K562 (cell line): ENCODE results near the gene ATP6V0E2. TPM values are rescaled to one million over a fixed set of nuclear protein-coding genes. Genes with fewer than 3 reads are reported as not detected.

ENCODE experiments used
- ATAC-seq: fragments of 200-7000 bp; cut with Tn5 transposase; 3 replicates; pipeline ENCODE4 v1.9.1; 2020; ENCODE audit warnings: moderate library complexity
- BruUV-seq: library from RNA; stranded (reverse); fragments of 400-500 nt; replicated peaks from 2 replicates; lab custom pipeline; 2021; lab: Mats Ljungman, UMichigan
- CTCF ChIA-PET: fragments of 300-600 bp; formaldehyde crosslinking; extraction: SDS; loops from one replicate; lab custom pipeline; 2021; ENCODE audit warnings: low intra/inter-chr PET ratio; lab: Yijun Ruan, JAX
- POLR2A ChIA-PET: fragments of 300-600, 350-650 bp; sonication (Branson Sonifier 250); formaldehyde crosslinking; extraction: SDS; loops from one replicate; lab custom pipeline; 2021; ENCODE audit warnings: antibody characterized with exemption, inconsistent platforms; lab: Yijun Ruan, JAX
- DNase-seq, 4 experiments: peaks; one replicate each; pipeline versions ENCODE4 v3.0.0 to v3.0.0-alpha.2; 2011 to 2018; ENCODE audit warnings: low spot score in 3 of 4, mixed read lengths in 3 of 4; ENCODE audit errors: extremely low read depth in 1 of 4
- FAIRE-seq: peaks from 2 replicates; lab custom pipeline; 2011; peaks lifted over from hg19 to GRCh38; lab: Jason Lieb, UNC
- H2AFZ ChIP-seq: 2 replicates; pipeline ENCODE4 v1.6.0; 2011; ENCODE audit warnings: low read depth, low read length, control low read depth, inconsistent platforms
- H3K27ac ChIP-seq: fragments of 200-600 bp; 3 replicates; pipeline ENCODE4 v1.8.0; 2011; ENCODE audit warnings: low read depth, mild to moderate bottlenecking, control low read depth, inconsistent platforms, low read length, moderate library complexity, mixed read lengths; ENCODE audit errors: extremely low read depth
- H3K27me3 ChIP-seq, 2 experiments: fragments of 300-600 bp in 1 of 2; 2 replicates in 1 of 2; 3 replicates in 1 of 2; pipeline versions ENCODE4 v1.6.0 to v1.8.0; 2011; ENCODE audit warnings: inconsistent platforms in 2 of 2, low read length in 2 of 2, mild to moderate bottlenecking in 1 of 2, mixed read lengths in 1 of 2, moderate library complexity in 1 of 2; ENCODE audit not compliant: control insufficient read depth in 2 of 2, insufficient read depth in 2 of 2
- H3K36me3 ChIP-seq: fragments of 300-600 bp; 3 replicates; pipeline ENCODE4 v1.8.0; 2011; ENCODE audit warnings: mild to moderate bottlenecking, low read length, inconsistent platforms; ENCODE audit not compliant: control insufficient read depth, insufficient read depth
- H3K4me1 ChIP-seq, 2 experiments: fragments of 200-600 bp in 1 of 2; replicated peaks in 1 of 2; 2 replicates in 1 of 2; 3 replicates in 1 of 2; pipeline versions ENCODE4 v1.5.1 to v1.8.0; 2011; ENCODE audit warnings: inconsistent platforms in 2 of 2, low read length in 2 of 2, mild to moderate bottlenecking in 1 of 2, mixed read lengths in 1 of 2, moderate library complexity in 1 of 2; ENCODE audit not compliant: control insufficient read depth in 2 of 2, insufficient read depth in 2 of 2
- H3K4me2 ChIP-seq: 2 replicates; pipeline ENCODE4 v1.6.1; 2011; ENCODE audit warnings: low read length, control low read depth, inconsistent platforms, mixed read lengths; ENCODE audit not compliant: insufficient read depth
- H3K4me3 ChIP-seq: fragments of 200-600 bp; sonication (generic), shearing (Covaris generic); 2 replicates; pipeline ENCODE4 v1.5.1; 2016; ENCODE audit warnings: control low read depth, inconsistent platforms
- H3K79me2 ChIP-seq: fragments of 200-600 bp; 3 replicates; pipeline ENCODE4 v1.8.0; 2011; ENCODE audit warnings: low read length, inconsistent platforms; ENCODE audit not compliant: control insufficient read depth, insufficient read depth
- H3K9ac ChIP-seq, 2 experiments: 2 replicates each; pipeline versions ENCODE4 v1.6.0 to v1.6.1; 2011; ENCODE audit warnings: low read depth in 2 of 2, low read length in 2 of 2, control low read depth in 1 of 2, inconsistent platforms in 1 of 2, mild to moderate bottlenecking in 1 of 2, mixed read lengths in 1 of 2; ENCODE audit not compliant: insufficient read depth in 1 of 2
- H3K9me1 ChIP-seq: one replicate; pipeline ENCODE4 v1.6.0; 2011; ENCODE audit warnings: inconsistent platforms, mild to moderate bottlenecking, low read length, moderate library complexity; ENCODE audit not compliant: control insufficient read depth, insufficient read depth
- H3K9me3 ChIP-seq: replicated peaks from 2 replicates; pipeline ENCODE4 v1.5.1; 2011; ENCODE audit warnings: low read depth, low read length, inconsistent platforms; ENCODE audit not compliant: control insufficient read depth, insufficient read depth
- H4K20me1 ChIP-seq: replicated peaks from 2 replicates; pipeline ENCODE4 v1.6.1; 2011; ENCODE audit warnings: low read length, inconsistent platforms, mixed read lengths; ENCODE audit not compliant: control insufficient read depth, insufficient read depth
- BACH1 ChIP-seq: fragments of 200-800 bp; sonication (Bioruptor generic); IDR thresholded peaks from 2 replicates; pipeline ENCODE4 v1.6.1; 2016; ENCODE audit warnings: missing genetic modification characterization, missing compliant biosample characterization
- CHAMP1 ChIP-seq: fragments of 450-650 bp; IDR thresholded peaks from 2 replicates; pipeline ENCODE4 v1.6.1; 2016; ENCODE audit warnings: mild to moderate bottlenecking
- E2F3 ChIP-seq: fragments of 250-450 bp; sonication (Bioruptor Pico); IDR thresholded peaks from 2 replicates; pipeline ENCODE4 v1.4.0; 2020; ENCODE audit warnings: mild to moderate bottlenecking
- ETV1 ChIP-seq: fragments of 450-650 bp; conservative IDR thresholded peaks from 2 replicates; pipeline ENCODE4 v1.6.1; 2016; ENCODE audit warnings: missing genetic modification characterization, control low read depth, low read depth, missing compliant biosample characterization
- HDGF ChIP-seq: fragments of 450-650 bp; IDR thresholded peaks from 2 replicates; pipeline ENCODE4 v1.6.1; 2016
- IRF2 ChIP-seq: sonication (generic); formaldehyde crosslinking; IDR thresholded peaks from 2 replicates; pipeline ENCODE4 v1.8.1; 2022; ENCODE audit warnings: mild to moderate bottlenecking, missing genetic modification reagents
- MAFF ChIP-seq: IDR thresholded peaks from 2 replicates; pipeline ENCODE4 v1.6.1; 2012; ENCODE audit warnings: low read length, improper control_type of control experiment
- NELFE ChIP-seq: IDR thresholded peaks from 2 replicates; pipeline ENCODE4 v1.6.1; 2011; ENCODE audit warnings: mild to moderate bottlenecking; ENCODE audit not compliant: insufficient read depth, insufficient read length
- SIX5 ChIP-seq, 2 experiments: IDR thresholded peaks; 2 replicates each; pipeline ENCODE4 v1.6.1; 2011; ENCODE audit warnings: low read length in 2 of 2, borderline replicate concordance in 1 of 2, low read depth in 1 of 2, mild to moderate bottlenecking in 1 of 2, moderate library complexity in 1 of 2; ENCODE audit not compliant: insufficient read depth in 1 of 2
- SNAPC5 ChIP-seq: fragments of 250-450 bp; sonication (Bioruptor Pico); IDR thresholded peaks from 2 replicates; pipeline ENCODE4 v1.8.0; 2021; ENCODE audit warnings: moderate library complexity, mild to moderate bottlenecking, inconsistent platforms
- ZBTB12 ChIP-seq: fragments of 250-450 bp; sonication (Bioruptor Pico); IDR thresholded peaks from 2 replicates; pipeline ENCODE4 v1.4.0; 2020
- ZBTB8A ChIP-seq: fragments of 450-650 bp; IDR thresholded peaks from 2 replicates; pipeline ENCODE4 v1.6.1; 2018; ENCODE audit warnings: mild to moderate bottlenecking, moderate library complexity; ENCODE audit not compliant: partially characterized antibody
- ZNF384 ChIP-seq: IDR thresholded peaks from 2 replicates; pipeline ENCODE4 v1.6.1; 2012; ENCODE audit warnings: low read depth, low read length, improper control_type of control experiment
- ZNF589 ChIP-seq: fragments of 200-800 bp; sonication (Bioruptor generic); IDR thresholded peaks from 2 replicates; pipeline ENCODE4 v1.6.1; 2016; ENCODE audit warnings: low read depth, missing genetic modification characterization, missing compliant biosample characterization
- WGBS: fragments of 100-300 bp; shearing (Covaris generic); methylation state at CpG from one replicate; pipeline ENCODE4 v1.1.6; 2016; ENCODE audit warnings: low coverage, mixed read lengths; ENCODE audit not compliant: insufficient coverage; ENCODE audit errors: missing lambda C conversion rate; 5-methylcytosine and 5-hydroxymethylcytosine counted together
- in situ Hi-C: fragments of 300-500 bp; cut with MboI; formaldehyde crosslinking; loops from 4 replicates; pipeline ENCODE4 v1.15.0; 2018; ENCODE audit warnings: inconsistent platforms, mixed read lengths
- intact Hi-C: fragments of 100-400 bp; cut with micrococcal nuclease; formaldehyde crosslinking; loops from 2 replicates; pipeline ENCODE4 v1.14.2; 2022
- polyA plus RNA-seq, 8 experiments: library from polyadenylated mRNA; depleted of rRNA in 4 of 8; stranded (reverse) in 5 of 8; unstranded in 3 of 8; fragments of >200 nt; fragmentation: Nextera tagmentation in 2 of 8; fragmentation: Illumina TruSeq in 1 of 8; extraction: Ambion mirVana in 2 of 8; extraction: Trizol in 1 of 8; gene quantifications; 2 replicates each; pipeline versions ENCODE4 v1.2.1 to v1.2.3, GENCODE V29; 2011 to 2014; ENCODE audit warnings: inconsistent platforms in 1 of 8, missing spikeins in 1 of 8
- total RNA-seq, 7 experiments: library from RNA; depleted of rRNA in 6 of 7; stranded (reverse); fragments of >200 nt in 6 of 7; fragmentation: Illumina TruSeq in 2 of 7; extraction: Trizol in 2 of 7; gene quantifications; 2 replicates each; pipeline versions ENCODE4 v1.2.1 to v1.2.3, GENCODE V29; 2011 to 2021; ENCODE audit warnings: low replicate concordance in 1 of 7
- TF ChIP-seq, protein P1 (sequence below): fragments of 450-650 bp; IDR thresholded peaks from one replicate; pipeline ENCODE4 v1.6.1; 2018; ENCODE audit warnings: mild to moderate bottlenecking, moderate library complexity; ENCODE audit not compliant: partially characterized antibody
- TF ChIP-seq, protein P2 (sequence below): fragments of 250-450 bp; sonication (Bioruptor Pico); IDR thresholded peaks from 2 replicates; pipeline ENCODE4 v1.5.0; 2021; ENCODE audit warnings: mild to moderate bottlenecking, borderline replicate concordance

ATP6V0E2 gene
- total and polyA plus RNA-seq, 9 of the 15 experiments (the other 6 are each of a cell fraction or from before 2014, with no cell fraction given): 0.55 to 18.5 (median 10.9) TPM

GRCh38 chr7:149869867-149870266 is 3.9 kb upstream of the ATP6V0E2 start:
- no peak for ATAC-seq
- H3K27ac ChIP-seq: no peak overlapping the region
- no peaks in the 10 kb centered on the region for H3K9me1 ChIP-seq
- no peaks in the 10 kb centered on the region for H3K79me2 ChIP-seq
- H3K9me3 ChIP-seq: no peaks in the 10 kb centered on the region
- H3K4me1 ChIP-seq: peaks cover 15 to 27% of the 10 kb centered on the region in 2 experiments
- no peaks in the 10 kb centered on the region for H3K36me3 ChIP-seq
- no peak overlapping the region for H2AFZ ChIP-seq
- no peak overlapping the region for H3K9ac ChIP-seq
- DNase-seq: no peak
- intact Hi-C loops: no loop called here
- POLR2A ChIA-PET: interaction anchor here (0.6 kb wide), 1 partner anchor 104 kb away, joined by 3 read pairs; no protein-coding TSS in a partner anchor
- no peak overlapping the region for H3K4me2 ChIP-seq
- H3K27me3 ChIP-seq: peaks cover 14 to 42% of the 10 kb centered on the region in 2 experiments; a peak in 4 of 5 replicates
- WGBS: 37% methylated on average over 6 of the region's 6 CpGs
- no TSS peak for BruUV-seq
- H4K20me1 ChIP-seq: peaks cover 16% of the 10 kb centered on the region; the same call in 1 of the 2 replicates
- no peak for FAIRE-seq
- H3K4me3 ChIP-seq: no peak overlapping the region
- CTCF ChIA-PET: no interaction called here
- in situ Hi-C loops: loop anchor here (25.0 kb wide), 1 partner anchor 167 kb away; no protein-coding TSS in a partner anchor
- no peak for TF ChIP-seq IRF2
- TF ChIP-seq HDGF: no peak
- no peak for TF ChIP-seq ETV1 (tag)
- no peak for TF ChIP-seq ZNF589 (CRISPR knock-in tag)
- TF ChIP-seq ZBTB8A: no peak
- TF ChIP-seq SNAPC5 (CRISPR knock-in tag): no peak
- TF ChIP-seq, protein P1, sequence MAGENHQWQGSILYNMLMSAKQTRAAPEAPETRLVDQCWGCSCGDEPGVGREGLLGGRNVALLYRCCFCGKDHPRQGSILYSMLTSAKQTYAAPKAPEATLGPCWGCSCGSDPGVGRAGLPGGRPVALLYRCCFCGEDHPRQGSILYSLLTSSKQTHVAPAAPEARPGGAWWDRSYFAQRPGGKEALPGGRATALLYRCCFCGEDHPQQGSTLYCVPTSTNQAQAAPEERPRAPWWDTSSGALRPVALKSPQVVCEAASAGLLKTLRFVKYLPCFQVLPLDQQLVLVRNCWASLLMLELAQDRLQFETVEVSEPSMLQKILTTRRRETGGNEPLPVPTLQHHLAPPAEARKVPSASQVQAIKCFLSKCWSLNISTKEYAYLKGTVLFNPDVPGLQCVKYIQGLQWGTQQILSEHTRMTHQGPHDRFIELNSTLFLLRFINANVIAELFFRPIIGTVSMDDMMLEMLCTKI: no peak
- TF ChIP-seq SIX5 (IDR thresholded peaks at IDR 0.05; ENCODE audit: borderline replicate concordance in 1 of 2, insufficient read depth in 1 of 2, low read depth in 1 of 2, low read length in 2 of 2): no peak
- TF ChIP-seq ZNF384: no peak
- TF ChIP-seq BACH1 (tag): no peak
- no peak for TF ChIP-seq NELFE
- TF ChIP-seq MAFF: no peak
- TF ChIP-seq, protein P2, sequence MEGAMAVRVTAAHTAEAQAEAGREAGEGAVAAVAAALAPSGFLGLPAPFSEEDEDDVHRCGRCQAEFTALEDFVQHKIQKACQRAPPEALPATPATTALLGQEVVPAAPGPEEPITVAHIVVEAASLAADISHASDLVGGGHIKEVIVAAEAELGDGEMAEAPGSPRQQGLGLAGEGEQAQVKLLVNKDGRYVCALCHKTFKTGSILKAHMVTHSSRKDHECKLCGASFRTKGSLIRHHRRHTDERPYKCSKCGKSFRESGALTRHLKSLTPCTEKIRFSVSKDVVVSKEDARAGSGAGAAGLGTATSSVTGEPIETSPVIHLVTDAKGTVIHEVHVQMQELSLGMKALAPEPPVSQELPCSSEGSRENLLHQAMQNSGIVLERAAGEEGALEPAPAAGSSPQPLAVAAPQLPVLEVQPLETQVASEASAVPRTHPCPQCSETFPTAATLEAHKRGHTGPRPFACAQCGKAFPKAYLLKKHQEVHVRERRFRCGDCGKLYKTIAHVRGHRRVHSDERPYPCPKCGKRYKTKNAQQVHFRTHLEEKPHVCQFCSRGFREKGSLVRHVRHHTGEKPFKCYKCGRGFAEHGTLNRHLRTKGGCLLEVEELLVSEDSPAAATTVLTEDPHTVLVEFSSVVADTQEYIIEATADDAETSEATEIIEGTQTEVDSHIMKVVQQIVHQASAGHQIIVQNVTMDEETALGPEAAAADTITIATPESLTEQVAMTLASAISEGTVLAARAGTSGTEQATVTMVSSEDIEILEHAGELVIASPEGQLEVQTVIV (CRISPR knock-in tag): no peak
- TF ChIP-seq E2F3 (CRISPR knock-in tag): no peak
- TF ChIP-seq CHAMP1: no peak
- no peak for TF ChIP-seq ZBTB12 (CRISPR knock-in tag)
